Mucosa of gallbladder (tissue), 1 donor: ENCODE measurements around the gene CDCP1. TPM values are rescaled to one million over a fixed set of nuclear protein-coding genes. Genes with fewer than 3 reads are reported as not detected.

ENCODE experiments used
- DNase-seq: peaks from one replicate; pipeline ENCODE4 v3.0.0-alpha.2; 2020; ENCODE audit warnings: low spot score
- total RNA-seq: library from RNA; stranded (reverse); gene quantifications from one replicate; pipeline ENCODE4 v1.2.1, GENCODE V29; 2021
- donor health status: DM: no; HTN: no; CAD: no.

Gene CDCP1
- total RNA-seq, 1 donor from 2014 or later: 42.4 TPM

DNA sequence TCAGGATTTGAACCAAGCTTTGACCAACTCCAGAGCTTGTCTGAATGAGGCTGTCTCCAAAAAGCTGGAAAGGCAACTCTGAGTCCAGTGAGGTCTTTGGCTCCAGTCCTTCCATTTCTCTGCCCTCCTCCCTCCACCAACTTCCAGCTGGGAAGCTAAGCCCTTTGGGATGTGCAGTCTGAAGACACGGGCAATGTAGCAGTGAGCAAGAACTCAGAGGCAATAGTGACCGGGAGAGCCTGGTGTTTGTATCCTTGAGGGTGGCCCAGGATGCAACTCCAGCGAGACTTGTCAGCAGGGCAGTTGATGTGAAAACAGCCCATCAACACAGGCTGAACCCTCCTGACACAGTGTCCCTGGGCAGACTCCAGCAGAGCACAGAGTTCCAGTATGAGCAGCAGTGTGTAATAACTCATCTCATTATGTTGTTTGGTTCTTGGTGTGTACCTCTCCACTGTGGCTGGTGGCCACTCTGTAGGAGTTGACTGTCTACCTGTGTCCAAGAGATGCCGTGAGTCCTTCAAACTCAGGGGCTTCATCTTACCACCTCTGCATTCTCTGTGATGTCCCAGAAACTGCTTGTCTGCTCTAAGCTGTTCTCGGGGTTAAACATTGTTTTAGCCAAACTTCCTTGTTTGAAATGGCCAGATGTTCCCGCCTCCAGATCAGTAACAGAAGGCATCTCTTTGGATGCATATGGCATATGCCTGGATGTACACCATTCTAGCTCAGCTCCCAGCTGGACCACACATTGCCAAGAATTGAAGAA is 6.6 kb downstream of the CDCP1 start:
- no peak for DNase-seq

DNA sequence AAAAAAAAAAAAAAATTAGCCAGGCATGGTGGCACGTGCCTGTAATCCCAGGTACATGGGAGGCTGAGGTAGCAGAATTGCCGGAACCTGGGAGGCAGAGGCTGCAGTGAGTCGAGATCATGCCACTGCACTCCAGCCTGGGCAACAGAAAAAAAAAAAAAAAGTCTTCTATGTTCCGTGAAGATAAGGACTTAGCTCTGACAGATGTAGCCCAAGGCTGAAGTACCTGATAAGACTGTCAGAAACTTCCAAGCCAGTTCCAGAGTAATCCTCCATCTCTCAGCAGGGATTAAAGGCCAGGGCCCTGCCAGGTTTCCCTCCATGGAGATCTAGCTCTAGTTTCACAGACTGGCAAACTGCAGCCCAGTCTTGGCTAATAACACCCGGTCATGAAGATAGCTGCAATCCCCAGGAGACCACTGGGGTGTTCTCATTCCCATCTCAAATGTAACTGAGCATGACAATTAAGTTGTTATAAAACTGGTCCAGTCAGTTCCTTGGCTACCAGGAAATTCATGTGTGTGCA is 8.5 kb downstream of the CDCP1 start:
- no peak for DNase-seq

DNA sequence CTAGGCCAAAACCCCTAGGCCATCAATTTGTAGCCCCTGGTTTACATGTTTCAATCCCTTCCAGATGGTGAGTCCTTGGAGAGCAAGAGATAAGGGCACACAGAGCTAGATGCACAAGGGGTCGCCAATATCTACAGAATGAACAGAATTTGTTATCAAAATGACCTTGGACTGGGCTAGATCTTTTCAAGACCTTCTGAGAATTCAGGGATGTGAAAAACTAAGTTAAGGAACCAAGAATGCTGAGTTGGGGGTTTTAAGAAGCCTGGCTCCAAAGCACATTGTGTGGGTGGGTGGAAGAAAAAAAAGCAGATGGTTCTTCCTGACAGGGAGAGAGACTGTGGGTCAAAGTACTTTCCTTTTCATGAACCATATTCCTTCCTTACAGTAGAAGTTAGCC is 10.2 kb downstream of the CDCP1 start:
- DNase-seq: no peak

DNA sequence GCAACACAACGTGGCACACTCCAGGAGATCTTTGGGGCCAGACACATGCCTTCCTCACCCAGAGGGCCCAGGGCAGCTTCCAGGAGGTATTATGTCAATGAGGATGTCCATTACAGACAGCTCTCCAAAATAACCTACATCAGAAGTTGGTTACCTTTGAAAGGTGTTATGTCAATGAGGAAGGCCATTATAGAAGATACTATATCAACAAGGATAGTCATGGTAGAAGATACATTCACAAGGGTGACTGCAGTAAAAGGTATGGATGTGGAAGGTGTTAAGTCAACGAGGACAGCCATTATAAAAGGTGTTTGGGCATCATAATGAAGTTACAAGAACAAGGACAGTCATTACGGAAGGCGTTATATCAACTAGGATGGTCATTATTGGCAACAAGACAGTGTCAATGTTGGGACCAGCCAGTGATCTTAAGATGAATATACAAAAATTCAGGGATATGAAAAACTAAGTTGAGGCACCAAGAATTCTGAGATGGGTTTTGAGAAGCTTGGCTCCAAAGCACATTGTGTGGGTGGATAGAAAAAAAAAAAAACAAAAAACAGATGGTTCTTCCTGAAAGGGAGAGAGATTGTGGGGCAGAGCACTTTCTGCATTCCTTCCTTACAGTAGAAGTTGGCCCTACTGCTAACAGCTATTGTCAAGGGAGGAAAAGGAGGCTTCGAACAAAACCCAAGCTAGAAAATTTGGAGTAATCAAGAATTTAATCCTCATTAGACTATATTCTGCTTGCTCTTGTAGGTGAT is 11.2 kb downstream of the CDCP1 start:
- DNase-seq: no peak

DNA sequence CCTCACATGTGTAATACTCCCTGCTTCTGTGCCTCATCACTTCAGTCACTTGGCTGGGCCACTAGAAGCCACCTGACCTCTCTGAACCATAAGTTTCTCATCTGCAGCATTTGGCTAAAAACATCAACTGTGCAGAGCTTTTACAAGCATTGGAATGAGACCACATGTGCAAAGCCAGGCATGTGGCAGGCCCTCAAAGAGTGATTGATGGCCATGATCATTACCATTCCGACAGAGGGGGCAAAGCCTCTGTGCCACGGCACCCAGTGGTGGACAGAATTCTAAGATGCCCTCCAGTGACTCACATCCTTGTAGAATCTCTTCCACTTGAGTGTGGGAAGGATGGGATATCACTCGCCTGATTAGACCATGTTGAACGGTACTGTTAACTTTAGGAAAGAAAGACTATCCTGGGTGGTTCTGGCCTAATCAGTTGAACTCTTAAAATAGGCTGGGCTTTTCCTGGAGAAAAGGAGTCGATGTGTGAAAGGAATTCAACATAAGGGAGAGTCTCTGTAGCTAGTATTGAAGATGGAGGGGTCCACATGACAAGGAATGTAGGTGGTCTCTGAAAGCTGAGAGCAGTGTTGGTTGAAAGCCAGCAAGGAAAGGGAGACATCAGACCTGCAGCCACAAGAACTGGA is 13.5 kb downstream of the CDCP1 start:
- DNase-seq: no peak

DNA sequence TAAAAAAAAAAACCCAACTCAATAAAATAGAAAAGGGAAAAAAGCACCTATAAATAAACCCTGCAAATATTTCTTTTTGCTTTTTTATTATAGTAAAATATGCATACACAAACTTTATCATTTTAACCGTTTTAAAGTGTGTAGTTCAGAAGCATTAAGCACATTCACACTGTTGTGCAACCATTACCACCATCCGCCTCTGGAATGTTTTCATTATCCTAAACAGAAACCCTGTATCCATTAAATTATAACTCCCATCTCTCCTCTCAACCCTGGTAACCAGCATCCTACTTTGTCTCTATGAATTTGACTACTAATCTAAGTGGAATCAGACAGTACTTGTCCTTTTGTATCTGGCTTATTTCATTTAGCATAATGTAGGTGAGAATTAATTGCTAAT is 15.0 kb downstream of the CDCP1 start:
- no peak for DNase-seq

DNA sequence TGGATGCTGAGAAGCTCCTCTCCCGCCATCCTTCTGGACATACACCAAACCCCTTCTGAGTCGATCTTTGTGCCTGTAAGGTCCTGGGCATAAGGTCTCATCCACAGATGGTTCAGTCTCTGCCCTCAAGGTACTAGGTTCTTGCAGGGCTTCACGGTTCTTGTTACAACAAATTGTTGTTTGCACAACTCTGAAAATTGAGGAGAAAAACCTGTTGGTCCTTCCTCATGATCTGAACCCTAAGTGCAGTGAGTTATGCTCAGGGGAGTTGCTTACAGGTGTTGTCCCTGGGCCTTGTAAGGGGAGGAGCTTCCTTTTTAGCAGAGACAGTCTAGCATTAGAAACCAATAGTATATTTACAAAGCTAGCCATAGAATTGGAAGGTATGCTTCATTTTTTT is 15.7 kb downstream of the CDCP1 start:
- no peak for DNase-seq

DNA sequence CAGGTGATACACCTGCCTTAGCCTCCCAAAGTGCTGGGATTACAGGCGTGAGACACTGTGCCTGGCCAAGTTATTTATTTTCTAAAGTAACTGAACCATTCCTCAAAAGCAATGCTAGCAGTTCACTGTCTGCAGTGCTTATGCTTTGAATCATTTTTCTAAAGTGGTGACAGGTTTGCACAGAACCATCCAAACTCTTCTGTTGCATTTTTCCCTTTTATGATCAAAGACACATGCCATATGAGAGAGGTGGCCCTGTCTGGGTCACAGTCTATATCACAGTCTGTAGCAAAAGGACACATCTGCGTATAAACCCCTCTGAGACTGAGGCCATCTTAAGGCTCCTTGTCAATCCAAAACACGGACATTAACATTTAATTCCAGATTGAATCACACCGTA is 17.2 kb downstream of the CDCP1 start:
- DNase-seq: no peak

DNA sequence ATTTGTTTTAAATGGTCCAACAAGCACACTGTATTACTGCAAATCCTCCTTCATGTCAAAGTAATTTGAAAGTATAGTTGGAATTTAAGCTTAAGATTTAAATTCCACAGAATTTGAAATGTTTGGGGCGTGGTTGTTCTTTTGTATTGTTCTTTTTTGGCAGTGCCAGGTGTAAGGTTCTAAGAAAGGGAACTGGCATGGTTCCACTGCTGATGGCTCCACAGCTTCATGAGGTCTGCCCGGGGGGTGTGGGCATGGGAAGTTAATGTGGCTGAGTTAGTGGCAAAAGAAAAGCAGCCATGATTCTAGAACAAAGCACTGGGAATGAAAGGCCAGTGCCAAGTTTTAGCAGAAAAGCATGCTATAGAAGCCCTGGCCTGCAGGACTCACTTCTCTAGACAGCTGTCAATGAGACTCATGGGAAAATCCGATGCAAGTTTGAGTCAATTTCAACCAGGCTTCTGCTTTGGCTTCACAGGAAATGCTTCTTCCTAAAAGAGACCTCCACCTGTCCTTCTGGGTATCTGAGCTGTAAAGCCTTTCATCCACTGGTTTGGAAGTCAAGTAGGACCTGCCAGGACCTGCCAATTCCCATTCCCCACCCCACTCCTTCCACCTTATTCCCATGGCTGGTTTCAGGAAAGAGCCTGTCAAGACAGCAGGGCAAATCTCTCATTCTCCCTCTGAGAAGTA is 18.9 kb downstream of the CDCP1 start:
- DNase-seq: no peak

DNA sequence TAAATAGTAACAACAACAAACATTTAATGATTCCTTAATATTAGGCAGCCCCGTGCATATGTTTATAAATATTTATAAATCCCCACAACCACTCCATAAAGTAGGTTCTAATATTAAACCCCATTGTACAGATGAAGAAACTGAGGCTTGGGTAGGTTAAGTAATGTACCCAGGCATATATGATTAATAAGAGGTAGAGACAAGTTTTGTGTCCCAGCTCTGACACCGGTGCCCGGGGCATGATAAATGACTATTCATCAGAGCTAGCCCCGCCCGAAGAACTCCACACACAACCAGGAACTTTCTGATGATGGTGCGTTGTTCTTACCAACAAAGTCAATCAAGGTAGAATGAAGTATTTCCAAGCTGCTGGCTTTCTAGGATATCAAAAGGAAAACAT is 19.4 kb downstream of the CDCP1 start:
- no peak for DNase-seq

DNA sequence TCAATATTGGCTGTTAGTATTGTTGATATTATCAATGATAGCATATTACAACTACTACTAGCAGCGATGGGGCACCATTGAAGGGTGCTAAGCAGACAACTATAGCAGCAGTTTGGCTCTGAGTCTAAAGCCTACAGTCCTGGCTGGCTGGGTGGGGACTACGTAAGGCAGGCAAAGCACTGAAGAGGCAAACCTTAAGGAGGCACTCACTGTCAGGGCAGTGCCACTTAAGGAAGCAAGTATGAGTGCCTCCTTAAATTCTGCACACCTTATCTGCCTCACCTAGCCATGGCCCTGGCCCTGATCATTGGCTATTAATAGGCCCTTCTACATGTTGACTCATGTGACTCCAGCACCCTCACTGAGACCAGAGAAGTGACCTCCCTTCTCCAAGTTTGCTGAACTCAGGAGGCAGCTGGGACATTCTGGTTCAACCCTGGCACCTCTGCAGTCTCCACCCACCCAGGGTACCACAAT is 20.6 kb downstream of the CDCP1 start:
- peak; percentile 89 for DNase-seq

DNA sequence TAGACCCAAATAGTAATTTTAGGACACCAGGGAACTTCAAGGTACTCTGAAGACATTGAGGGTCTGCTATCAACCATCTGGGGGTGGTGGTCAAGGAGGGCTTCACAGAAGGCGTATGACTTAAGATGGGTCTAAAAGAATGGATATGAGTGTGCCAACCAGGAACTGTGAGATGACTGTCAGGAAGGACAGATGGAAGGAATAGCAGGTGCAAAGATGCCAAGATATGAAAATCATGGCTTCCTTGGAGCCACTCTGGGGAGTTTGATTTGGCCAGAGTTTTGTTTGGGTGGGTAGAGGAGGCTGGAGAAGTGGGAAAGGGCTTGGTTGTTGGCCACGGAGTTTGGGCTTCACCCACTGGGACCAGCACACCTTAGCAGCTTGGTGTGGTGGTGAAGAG is 21.2 kb downstream of the CDCP1 start:
- DNase-seq: no peak

DNA sequence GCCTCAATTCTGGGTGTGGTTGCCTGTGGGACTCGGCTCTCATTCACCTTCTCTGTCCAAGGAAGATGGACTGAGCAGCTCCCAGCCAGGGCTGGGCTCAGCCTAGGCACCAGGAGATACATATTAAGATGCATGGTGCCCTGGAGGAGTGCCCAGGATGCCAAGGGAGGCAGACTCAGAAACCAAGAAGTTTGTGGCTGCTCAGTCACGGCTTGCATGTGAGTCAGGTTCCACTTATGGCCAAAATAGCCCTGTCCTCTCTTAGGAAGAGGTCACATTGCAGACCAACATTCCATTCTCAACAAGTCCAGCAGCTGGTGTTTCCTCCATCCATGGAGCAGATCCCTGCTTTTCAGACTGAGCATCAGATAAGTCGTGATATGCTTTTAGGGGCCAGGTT is 21.8 kb downstream of the CDCP1 start:
- DNase-seq: no peak

DNA sequence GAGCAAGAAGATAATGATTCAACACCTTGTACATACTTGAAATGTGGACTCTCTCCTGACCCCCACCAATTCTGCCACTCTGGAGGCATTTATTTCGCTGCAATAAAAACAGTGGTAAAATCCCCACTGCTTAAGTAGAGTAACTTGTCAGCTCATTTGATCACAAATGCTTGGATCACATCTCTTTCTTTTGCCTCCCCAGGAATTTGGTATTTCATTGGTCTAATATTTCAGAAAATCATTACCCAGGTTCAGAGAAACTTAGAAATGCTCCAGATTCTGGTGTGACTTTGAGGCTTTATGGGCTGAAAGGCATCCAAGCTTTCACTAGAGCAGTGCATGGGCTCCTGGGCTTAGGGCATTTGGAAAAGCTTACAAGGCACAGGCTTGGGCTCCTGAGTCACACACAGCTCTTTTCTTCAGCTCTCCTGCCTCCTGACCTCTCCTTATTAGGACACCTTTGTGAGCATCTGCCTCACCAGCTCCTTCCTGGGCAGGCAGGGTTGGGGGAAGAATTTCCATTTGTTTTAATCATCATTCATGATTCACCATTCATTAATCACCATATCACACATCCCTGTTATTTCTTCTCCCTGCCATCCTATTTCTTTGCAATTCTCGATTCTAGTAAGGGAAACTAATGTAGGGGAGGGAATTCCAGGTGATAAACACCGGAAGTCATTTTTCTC is 22.5 kb downstream of the CDCP1 start:
- no peak for DNase-seq

DNA sequence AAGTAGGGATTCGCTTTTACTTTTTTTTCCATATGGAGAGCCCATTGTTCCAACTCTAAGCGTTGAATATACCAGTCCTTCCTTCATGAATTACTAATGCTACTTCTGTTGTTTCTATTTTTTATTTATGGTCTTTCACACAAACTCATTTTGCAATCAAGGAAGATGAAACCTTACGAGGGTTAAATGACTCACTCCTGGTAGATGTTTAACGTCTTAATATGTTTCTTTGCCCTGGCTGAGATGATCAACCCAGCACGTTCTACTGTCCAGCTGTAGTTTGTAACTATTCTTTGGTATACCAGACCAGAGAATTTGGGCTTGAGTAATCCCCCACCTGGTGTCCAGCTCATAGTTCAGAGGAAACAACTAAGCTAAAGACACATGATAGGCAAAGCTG is 23.1 kb downstream of the CDCP1 start:
- no peak for DNase-seq

DNA sequence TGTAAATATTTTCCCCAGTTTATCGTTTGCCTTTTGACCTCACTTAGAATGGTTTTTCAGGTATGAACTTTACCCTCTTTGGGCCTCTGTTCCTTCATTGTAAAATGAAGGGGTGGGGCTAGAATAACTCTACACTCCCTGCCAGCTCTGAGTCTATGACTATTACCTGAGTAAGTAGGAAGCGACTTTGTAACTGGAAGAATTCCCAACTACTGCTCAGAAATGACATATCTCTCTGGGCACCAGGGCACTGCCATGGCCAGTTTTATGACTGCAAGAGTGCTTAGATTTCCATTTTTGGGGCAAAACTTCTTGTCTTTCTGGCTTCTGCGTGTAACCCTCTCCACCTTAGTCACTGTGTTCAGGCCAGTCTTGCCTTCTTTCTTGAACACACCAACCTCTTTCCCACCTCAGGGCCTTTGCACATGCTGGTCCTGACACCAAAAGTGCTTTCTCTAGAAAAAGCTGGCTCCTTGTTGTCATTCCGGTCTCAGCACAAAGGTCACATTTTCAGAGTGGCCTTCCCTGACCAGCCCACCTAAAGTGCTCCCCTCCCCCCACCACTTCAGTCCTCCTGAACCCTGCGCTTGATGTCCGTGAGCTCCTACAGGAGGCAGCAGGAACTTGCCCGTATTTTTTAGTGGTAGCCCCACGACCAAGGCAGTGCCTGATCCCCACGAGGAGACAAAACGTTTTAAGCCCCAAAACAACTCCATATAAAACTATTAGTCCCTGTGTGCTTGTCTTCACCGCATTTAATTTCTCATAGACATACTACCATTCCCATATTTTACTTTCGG is 25.6 kb downstream of the CDCP1 start:
- peak; percentile 39 for DNase-seq

DNA sequence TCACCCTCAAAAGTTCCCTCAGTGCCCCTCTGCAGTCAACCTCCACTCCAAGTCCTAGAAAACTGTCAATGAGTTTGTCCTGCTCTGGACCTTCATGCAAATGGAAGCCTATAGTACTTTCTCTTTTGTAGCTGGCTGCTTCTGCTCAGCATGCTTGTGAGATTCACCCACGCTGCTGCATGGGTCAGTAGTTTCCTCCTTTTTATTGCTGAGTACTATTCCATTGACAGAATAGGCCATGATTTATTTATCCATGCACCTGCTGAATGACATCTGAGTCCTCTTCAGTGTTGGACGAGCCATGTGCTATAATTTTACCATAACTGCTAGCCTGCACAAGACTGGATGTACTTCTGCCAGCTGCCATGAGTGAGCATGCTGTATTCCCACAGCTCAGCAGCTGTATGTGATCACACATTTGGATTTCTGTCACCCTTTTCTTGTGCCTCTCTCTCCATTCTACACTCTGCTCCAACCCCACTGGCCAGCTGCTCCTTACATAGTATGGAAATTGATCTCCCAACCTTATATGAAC is 26.3 kb downstream of the CDCP1 start:
- DNase-seq: no peak

DNA sequence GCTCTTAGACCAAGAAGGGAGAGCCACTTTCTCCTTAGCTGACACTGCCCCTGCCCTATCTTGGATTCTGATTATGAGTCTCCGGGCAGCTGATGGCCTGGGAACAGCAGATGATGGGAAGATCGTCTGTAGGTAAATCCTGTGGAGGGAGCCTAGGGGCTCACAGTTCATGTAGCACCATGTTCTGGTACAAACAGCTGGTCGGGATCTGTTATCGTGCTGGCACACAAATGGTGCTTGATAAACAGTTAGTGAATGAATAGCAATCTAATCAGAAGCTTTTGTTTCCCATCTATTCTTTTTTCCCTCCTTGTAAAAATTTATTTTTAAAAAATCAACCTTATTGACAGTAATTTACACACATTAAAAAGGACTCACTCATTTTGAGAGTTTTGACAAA is 26.8 kb downstream of the CDCP1 start:
- DNase-seq: no peak

DNA sequence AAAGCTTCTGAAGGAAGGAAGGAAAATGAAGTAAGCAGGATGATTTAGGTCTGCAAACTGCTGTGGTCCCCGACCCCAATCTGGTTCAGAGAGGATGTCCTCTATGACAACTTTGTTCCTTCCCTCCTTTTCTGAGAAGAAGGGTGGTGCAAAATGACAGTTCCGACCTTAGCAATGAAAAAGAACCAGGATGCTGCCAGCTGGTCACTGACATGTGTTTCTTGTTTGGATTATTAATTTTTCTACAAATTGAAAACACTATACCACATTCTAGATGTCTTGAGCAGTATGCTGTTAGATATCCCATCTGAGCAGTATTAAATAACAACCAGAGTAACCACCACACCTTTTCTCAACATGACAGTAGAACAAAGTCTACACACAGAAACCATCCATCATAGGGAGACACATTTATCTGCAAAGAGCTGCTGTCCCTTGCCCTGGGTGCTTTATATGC is 27.5 kb downstream of the CDCP1 start:
- no peak for DNase-seq

DNA sequence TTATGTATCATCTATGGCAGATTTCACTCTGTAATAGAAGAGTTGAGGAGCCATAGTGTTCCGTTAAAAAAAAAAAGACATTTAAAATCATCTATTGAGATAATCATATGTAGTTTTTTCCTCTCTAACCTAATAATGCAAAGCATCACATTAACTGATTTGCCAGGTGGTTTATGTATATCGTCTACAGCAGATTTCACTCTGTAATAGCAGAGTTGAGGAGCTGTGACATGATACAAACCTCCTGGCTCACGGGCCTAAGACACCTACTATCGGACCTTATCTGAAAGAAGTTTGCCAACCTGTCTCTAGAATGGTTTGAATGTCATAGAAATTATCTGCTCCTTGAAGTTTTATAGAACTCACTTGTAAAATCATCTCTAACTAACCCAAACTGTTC is 29.8 kb downstream of the CDCP1 start:
- no peak for DNase-seq
